ENCODE data around the gene C1orf159.
A peak's percentile ranks its signal among the peaks of the same experiment; 100 is the strongest.

The C1orf159 gene

GRCh38 chr1:1141911-1142250, 26.0 kb upstream of the C1orf159 start:
- TF ChIP-seq EZH2phosphoT487 (IDR thresholded peaks at IDR 0.05; ENCODE audit: low read depth) (no peak), CTCF (IDR thresholded peaks at IDR 0.05; ENCODE audit: low read depth, low read length) (no peak)
- H3K9me3 ChIP-seq (ENCODE audit: insufficient read depth, low read length) = no peaks in the 10 kb centered on the region
- peaks cover 63% of the 10 kb centered on the region for H3K4me1 ChIP-seq (ENCODE audit: low read length)
- peaks cover 7% of the 10 kb centered on the region; the same call in 1 of the 2 replicates for H3K27me3 ChIP-seq (ENCODE audit: low read depth, low read length)
- H3K36me3 ChIP-seq (replicated peaks; ENCODE audit: low read depth, low read length) = no peaks in the 10 kb centered on the region
- no peaks in the 10 kb centered on the region for H4K20me1 ChIP-seq (ENCODE audit: insufficient read depth, low read length)
- no peak overlapping the region; the same call in 1 of the 2 replicates for H3K27ac ChIP-seq (ENCODE audit: low read length)
- H3K4me2 ChIP-seq (ENCODE audit: low read length) = peak overlapping the region; percentile 64
- peak overlapping the region; percentile 70 for H3K4me3 ChIP-seq (ENCODE audit: low read length)
- H2AFZ ChIP-seq (ENCODE audit: low read depth, low read length) = no peak overlapping the region
- peak overlapping the region; percentile 59; the same call in 1 of the 2 replicates for H3K9ac ChIP-seq (ENCODE audit: low read length)
- H3K79me2 ChIP-seq (ENCODE audit: low read length) = no peaks in the 10 kb centered on the region

- H3K27me3 ChIP-seq (ENCODE audit: low read depth, low read length) = peaks cover 7% of the 10 kb centered on the region; the same call in 1 of the 2 replicates
These were observed 25.5 kb upstream of the C1orf159 start for GRCh38 chr1:1141244-1141910.

GRCh38 chr1:1140673-1141072, 24.8 kb upstream of the C1orf159 start:
- no peak overlapping the region for H3K27ac ChIP-seq (ENCODE audit: low read length)
- H2AFZ ChIP-seq (ENCODE audit: low read depth, low read length) = no peak overlapping the region
- no peak overlapping the region for H3K4me3 ChIP-seq (ENCODE audit: low read length)
- peaks cover 7% of the 10 kb centered on the region; the same call in 1 of the 2 replicates for H3K27me3 ChIP-seq (ENCODE audit: low read depth, low read length)
- TF ChIP-seq CTCF (IDR thresholded peaks at IDR 0.05; ENCODE audit: low read depth, low read length) = no peak
- no peak for TF ChIP-seq EZH2phosphoT487 (IDR thresholded peaks at IDR 0.05; ENCODE audit: low read depth)
- no peak overlapping the region for H3K4me2 ChIP-seq (ENCODE audit: low read length)
- H3K79me2 ChIP-seq (ENCODE audit: low read length) = no peaks in the 10 kb centered on the region
- no peak overlapping the region for H3K9ac ChIP-seq (ENCODE audit: low read length)
- no peaks in the 10 kb centered on the region for H3K36me3 ChIP-seq (replicated peaks; ENCODE audit: low read depth, low read length)
- no peaks in the 10 kb centered on the region for H3K9me3 ChIP-seq (ENCODE audit: insufficient read depth, low read length)
- H3K4me1 ChIP-seq (ENCODE audit: low read length) = peaks cover 62% of the 10 kb centered on the region
- H4K20me1 ChIP-seq (ENCODE audit: insufficient read depth, low read length) = no peaks in the 10 kb centered on the region

More at GRCh38 chr1:1141244-1141910, 25.5 kb upstream of the C1orf159 start:
- Histone ChIP-seq H3K9ac (ENCODE audit: low read length) (peak overlapping the region; percentile 59; the same call in 1 of the 2 replicates), H4K20me1 (ENCODE audit: insufficient read depth, low read length) (no peaks in the 10 kb centered on the region), H2AFZ (ENCODE audit: low read depth, low read length) (no peak overlapping the region), H3K9me3 (ENCODE audit: insufficient read depth, low read length) (no peaks in the 10 kb centered on the region), H3K4me3 (ENCODE audit: low read length) (peak overlapping the region; percentile 70), H3K4me1 (ENCODE audit: low read length) (peaks cover 65% of the 10 kb centered on the region), H3K27ac (ENCODE audit: low read length) (no peak overlapping the region; the same call in 1 of the 2 replicates), H3K4me2 (ENCODE audit: low read length) (peak overlapping the region; percentile 64), H3K36me3 (replicated peaks; ENCODE audit: low read depth, low read length) (no peaks in the 10 kb centered on the region), H3K79me2 (ENCODE audit: low read length) (no peaks in the 10 kb centered on the region)
- TF ChIP-seq EZH2phosphoT487 (IDR thresholded peaks at IDR 0.05; ENCODE audit: low read depth) (no peak), CTCF (IDR thresholded peaks at IDR 0.05; ENCODE audit: low read depth, low read length) (no peak)

GRCh38 chr1:1137256-1138045, 21.6 kb upstream of the C1orf159 start:
- Histone ChIP-seq H3K9ac (ENCODE audit: low read length) (peak overlapping the region; percentile 42), H4K20me1 (ENCODE audit: insufficient read depth, low read length) (no peaks in the 10 kb centered on the region), H3K9me3 (ENCODE audit: insufficient read depth, low read length) (no peaks in the 10 kb centered on the region), H2AFZ (ENCODE audit: low read depth, low read length) (0 out of 2 replicates have a peak overlapping the region, but pooled peaks have one; percentile 19), H3K36me3 (replicated peaks; ENCODE audit: low read depth, low read length) (no peaks in the 10 kb centered on the region), H3K4me1 (ENCODE audit: low read length) (peaks cover 30% of the 10 kb centered on the region), H3K27ac (ENCODE audit: low read length) (peak overlapping the region; percentile 8; the same call in 1 of the 2 replicates), H3K4me3 (ENCODE audit: low read length) (peak overlapping the region; percentile 69), H3K79me2 (ENCODE audit: low read length) (no peaks in the 10 kb centered on the region), H3K4me2 (ENCODE audit: low read length) (peak overlapping the region; percentile 77), H3K27me3 (ENCODE audit: low read depth, low read length) (peaks cover 7% of the 10 kb centered on the region; the same call in 1 of the 2 replicates)
- TF ChIP-seq EZH2phosphoT487 (IDR thresholded peaks at IDR 0.05; ENCODE audit: low read depth) (no peak), CTCF (IDR thresholded peaks at IDR 0.05; ENCODE audit: low read depth, low read length) (no peak)
